ENCODE data around the gene SOD1.

DNA sequence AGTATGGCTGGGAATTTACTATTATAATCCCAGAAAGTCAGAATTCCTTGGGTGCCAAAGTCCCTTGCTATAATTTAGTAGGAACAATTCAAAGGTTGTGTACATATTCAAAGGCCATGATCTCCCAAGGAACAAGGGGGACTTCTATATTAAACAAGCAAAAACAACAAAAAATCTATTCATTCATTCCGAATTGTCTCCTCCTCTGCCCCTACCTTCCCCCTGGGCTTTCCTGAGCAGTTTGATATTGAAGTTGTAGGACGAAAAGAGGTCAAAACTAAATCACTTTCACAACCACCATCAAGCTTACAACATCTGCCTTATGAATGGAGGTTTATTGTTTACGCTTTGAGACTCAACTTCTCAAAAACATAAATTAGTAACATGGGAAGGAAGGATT, 35.3 kb upstream of the SOD1 start:
- TF ChIP-seq, protein P1, sequence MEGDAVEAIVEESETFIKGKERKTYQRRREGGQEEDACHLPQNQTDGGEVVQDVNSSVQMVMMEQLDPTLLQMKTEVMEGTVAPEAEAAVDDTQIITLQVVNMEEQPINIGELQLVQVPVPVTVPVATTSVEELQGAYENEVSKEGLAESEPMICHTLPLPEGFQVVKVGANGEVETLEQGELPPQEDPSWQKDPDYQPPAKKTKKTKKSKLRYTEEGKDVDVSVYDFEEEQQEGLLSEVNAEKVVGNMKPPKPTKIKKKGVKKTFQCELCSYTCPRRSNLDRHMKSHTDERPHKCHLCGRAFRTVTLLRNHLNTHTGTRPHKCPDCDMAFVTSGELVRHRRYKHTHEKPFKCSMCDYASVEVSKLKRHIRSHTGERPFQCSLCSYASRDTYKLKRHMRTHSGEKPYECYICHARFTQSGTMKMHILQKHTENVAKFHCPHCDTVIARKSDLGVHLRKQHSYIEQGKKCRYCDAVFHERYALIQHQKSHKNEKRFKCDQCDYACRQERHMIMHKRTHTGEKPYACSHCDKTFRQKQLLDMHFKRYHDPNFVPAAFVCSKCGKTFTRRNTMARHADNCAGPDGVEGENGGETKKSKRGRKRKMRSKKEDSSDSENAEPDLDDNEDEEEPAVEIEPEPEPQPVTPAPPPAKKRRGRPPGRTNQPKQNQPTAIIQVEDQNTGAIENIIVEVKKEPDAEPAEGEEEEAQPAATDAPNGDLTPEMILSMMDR (IDR thresholded peaks at IDR 0.05; ENCODE audit: extremely low read depth in 1 of 2, insufficient read depth in 1 of 2, low read depth in 1 of 2, low read length in 2 of 2): no peak
- TF ChIP-seq POLR2A (IDR thresholded peaks at IDR 0.05; ENCODE audit: low read depth, low read length) (no peak), EZH2 (IDR thresholded peaks at IDR 0.05; ENCODE audit: borderline replicate concordance, low read depth, low read length, severe bottlenecking) (no peak), POLR2AphosphoS5 (IDR thresholded peaks at IDR 0.05; ENCODE audit: insufficient read depth, low read depth, low read length) (no peak), MYC (IDR thresholded peaks at IDR 0.05; ENCODE audit: low read depth, low read length) (no peak), JUN (IDR thresholded peaks at IDR 0.05; ENCODE audit: borderline replicate concordance, insufficient read depth, insufficient read length, low read depth) (no peak), GATA2 (IDR thresholded peaks at IDR 0.05; ENCODE audit: insufficient read depth, insufficient read length, low read depth, low read length) (no peak)
- TF ChIP-seq, protein P2, sequence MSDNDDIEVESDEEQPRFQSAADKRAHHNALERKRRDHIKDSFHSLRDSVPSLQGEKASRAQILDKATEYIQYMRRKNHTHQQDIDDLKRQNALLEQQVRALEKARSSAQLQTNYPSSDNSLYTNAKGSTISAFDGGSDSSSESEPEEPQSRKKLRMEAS (IDR thresholded peaks at IDR 0.05; ENCODE audit: insufficient read depth, insufficient read length): no peak

All from endothelial cell of umbilical vein (primary cell).